Thoracic aorta (tissue), 2 donors: ENCODE results near the gene ATP8B3. TPM values are rescaled to one million over a fixed set of nuclear protein-coding genes. Genes with fewer than 3 reads are reported as not detected.

ENCODE experiments used
- ATAC-seq: fragments of 150-250 bp; one replicate; pipeline ENCODE4 v1.8.0; 2017; ENCODE audit warnings: low read depth; ENCODE audit not compliant: insufficient number of reproducible peaks, low FRiP score
- DNase-seq: peaks from one replicate; pipeline ENCODE4 v3.0.0-alpha.2; 2020; ENCODE audit warnings: low spot score
- H3K27ac ChIP-seq, 2 donors: fragments of 200-600 bp; sonication (generic); 1 replicate in 1 of 2; 2 replicates in 1 of 2; pipeline ENCODE4 v1.5.1; 2016; ENCODE audit warnings: mild to moderate bottlenecking in 2 of 2, moderate library complexity in 2 of 2
- H3K27me3 ChIP-seq: fragments of 200-600 bp; sonication (generic); replicated peaks from 2 replicates; pipeline ENCODE4 v1.6.0; 2016; ENCODE audit warnings: mild to moderate bottlenecking; ENCODE audit not compliant: insufficient read depth
- H3K36me3 ChIP-seq: fragments of 200-600 bp; sonication (generic); one replicate; pipeline ENCODE4 v1.5.1; 2016
- H3K4me1 ChIP-seq, 2 donors: fragments of 200-600 bp; sonication (generic); 1 replicate in 1 of 2; 2 replicates in 1 of 2; pipeline versions ENCODE4 v1.5.1 to v1.6.0; 2016; ENCODE audit warnings: low read depth in 2 of 2, mild to moderate bottlenecking in 1 of 2; ENCODE audit not compliant: control insufficient read depth in 1 of 2
- H3K4me3 ChIP-seq: fragments of 200-600 bp; sonication (generic); 2 replicates; pipeline ENCODE4 v1.5.1; 2016; ENCODE audit warnings: mild to moderate bottlenecking
- H3K9me3 ChIP-seq: fragments of 200-600 bp; sonication (generic); 2 replicates; pipeline ENCODE4 v1.5.1; 2016
- total RNA-seq, 2 donors: library from RNA; depleted of rRNA; stranded (reverse); fragments of >200 nt; gene quantifications; one replicate each; pipeline versions ENCODE4 v1.1.0 to v1.2.3, GENCODE V29; 2016
- TF ChIP-seq, protein P1 (sequence below): fragments of 200-600 bp; sonication (generic); IDR thresholded peaks from one replicate; pipeline ENCODE4 v1.5.1; 2019; ENCODE audit warnings: antibody characterized with exemption

The ATP8B3 gene
- total RNA-seq, 2 donors from 2014 or later, result 0.21 to 1.4 TPM

DNA sequence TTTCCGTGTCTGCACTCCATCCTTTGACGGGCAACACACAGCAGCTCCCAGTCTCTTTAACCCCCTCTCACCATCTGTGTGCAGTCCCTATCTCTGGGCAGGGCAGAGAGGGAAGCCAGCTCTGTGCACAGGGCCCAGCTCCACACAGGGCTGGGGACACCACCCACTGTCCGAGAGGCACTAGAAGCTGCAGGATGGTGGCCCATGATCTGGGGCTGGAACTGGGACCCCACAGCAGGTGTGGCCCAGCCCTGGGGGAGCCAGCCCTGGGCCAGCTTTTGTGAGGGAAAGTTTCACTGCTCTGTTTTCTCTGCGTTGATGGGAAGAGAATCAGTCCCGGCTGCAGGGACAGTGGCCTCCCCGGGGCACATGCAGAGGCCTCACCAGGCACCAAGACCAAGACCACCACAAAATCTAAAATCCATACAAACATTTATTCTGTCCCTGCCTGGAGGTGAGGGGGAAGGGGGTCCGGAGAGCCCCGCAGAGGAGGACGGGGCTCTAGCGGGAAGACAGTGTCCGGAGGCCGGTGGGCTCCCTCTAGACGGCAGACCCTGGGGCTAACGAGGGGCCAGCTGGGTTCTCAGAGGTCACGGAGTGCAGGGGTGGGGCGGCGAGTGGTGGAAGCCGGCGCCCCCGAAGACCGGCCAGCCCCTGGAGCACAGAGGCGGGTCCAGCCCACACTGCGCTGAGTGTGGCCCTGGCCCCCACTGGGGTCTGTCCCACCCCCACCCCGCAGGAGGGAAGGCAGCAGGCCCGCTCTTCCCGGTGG, 2.9 kb upstream of the ATP8B3 start:
- ATAC-seq (no peak), DNase-seq (no peak)
- H3K9me3 ChIP-seq, result no peaks in the 10 kb centered on the region
- TF ChIP-seq, protein P1, sequence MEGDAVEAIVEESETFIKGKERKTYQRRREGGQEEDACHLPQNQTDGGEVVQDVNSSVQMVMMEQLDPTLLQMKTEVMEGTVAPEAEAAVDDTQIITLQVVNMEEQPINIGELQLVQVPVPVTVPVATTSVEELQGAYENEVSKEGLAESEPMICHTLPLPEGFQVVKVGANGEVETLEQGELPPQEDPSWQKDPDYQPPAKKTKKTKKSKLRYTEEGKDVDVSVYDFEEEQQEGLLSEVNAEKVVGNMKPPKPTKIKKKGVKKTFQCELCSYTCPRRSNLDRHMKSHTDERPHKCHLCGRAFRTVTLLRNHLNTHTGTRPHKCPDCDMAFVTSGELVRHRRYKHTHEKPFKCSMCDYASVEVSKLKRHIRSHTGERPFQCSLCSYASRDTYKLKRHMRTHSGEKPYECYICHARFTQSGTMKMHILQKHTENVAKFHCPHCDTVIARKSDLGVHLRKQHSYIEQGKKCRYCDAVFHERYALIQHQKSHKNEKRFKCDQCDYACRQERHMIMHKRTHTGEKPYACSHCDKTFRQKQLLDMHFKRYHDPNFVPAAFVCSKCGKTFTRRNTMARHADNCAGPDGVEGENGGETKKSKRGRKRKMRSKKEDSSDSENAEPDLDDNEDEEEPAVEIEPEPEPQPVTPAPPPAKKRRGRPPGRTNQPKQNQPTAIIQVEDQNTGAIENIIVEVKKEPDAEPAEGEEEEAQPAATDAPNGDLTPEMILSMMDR, result no peak
- no peaks in the 10 kb centered on the region for H3K27me3 ChIP-seq
- no peak overlapping the region for H3K4me3 ChIP-seq
- peaks cover 4 to 17% of the 10 kb centered on the region in 2 donors for H3K4me1 ChIP-seq
- H3K27ac ChIP-seq, result no peak overlapping the region
- H3K36me3 ChIP-seq, result peaks cover 40% of the 10 kb centered on the region

DNA sequence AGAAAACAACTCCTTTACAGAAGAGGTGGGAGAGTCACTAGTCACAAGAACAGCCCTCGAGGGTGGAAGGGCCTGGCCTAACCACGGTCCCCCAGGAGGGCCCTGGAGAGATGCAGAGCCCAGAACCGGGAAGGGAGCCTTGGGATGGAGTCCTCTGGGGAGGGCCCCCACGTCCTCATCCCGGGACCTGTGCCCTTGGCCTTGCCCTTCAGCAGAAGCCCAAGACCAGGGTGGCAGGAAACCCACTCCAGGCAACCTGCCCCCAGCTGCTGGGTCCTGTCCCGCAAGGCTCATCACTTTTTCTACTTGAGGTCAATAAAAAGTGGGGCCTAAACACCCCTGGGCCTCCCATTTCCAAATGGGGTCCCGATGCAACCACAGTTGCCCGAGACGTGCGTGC, 2.3 kb upstream of the ATP8B3 start:
- Histone ChIP-seq H3K9me3 (no peaks in the 10 kb centered on the region), H3K27me3 (no peaks in the 10 kb centered on the region), H3K36me3 (peaks cover 34% of the 10 kb centered on the region), H3K4me1 (peaks cover 4 to 17% of the 10 kb centered on the region in 2 donors), H3K4me3 (no peak overlapping the region), H3K27ac (no peak overlapping the region)
- no peak for DNase-seq
- ATAC-seq, result no peak
- TF ChIP-seq, protein P1, result no peak

DNA sequence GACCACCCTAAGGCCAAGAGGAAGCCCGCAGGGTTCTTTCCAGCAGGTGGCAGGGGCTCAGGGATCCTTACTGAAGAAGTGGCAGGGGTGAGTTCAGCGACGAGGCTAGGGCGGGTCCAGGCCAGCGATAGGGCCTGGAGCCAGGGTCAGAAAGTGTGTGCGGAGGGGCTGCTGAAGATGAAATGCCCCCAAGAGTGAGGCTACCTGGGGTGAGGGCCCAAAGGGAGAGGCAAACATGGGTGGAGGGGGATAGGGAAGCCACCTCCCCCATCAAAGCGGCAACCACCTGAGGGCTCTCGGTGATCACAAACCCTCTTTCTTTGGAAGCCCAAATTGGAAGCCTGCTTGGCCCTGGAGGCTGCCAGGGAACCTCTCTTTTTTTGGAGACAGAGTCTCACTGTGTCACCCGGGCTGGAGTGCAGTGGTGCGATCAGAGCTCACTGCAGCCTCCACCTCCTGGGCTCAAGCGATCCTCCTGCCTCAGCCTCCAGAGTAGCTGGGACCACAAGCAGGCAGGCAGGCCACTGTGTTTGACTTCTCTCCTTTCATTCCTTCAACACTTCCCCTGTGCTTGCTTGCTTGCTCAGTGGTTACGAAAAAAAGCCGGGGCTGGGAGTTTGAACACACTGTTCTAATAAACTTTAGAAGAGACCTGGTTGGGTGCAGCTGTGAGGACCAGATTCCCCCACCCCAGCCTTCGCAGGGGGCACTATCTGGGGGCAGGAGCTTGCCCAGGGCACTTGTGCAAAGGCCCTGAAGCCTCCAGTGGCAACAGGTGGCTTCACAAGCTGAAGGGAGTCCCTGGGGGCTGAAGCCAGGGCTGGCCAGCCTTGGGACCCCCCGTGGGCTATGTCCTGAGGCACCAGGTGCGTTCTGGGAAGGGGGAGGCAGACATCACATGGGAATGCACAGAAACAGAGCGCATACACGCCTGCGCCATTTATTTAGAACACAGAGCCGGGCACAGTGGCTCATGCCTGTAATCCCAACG, 1.4 kb upstream of the ATP8B3 start:
- Histone ChIP-seq H3K27ac (no peak overlapping the region), H3K4me1 (peaks cover 4 to 17% of the 10 kb centered on the region in 2 donors), H3K36me3 (peaks cover 26% of the 10 kb centered on the region), H3K27me3 (no peaks in the 10 kb centered on the region), H3K4me3 (peak overlapping the region; percentile 74), H3K9me3 (no peaks in the 10 kb centered on the region)
- DNase-seq (no peak), ATAC-seq (no peak)
- TF ChIP-seq, protein P1, result no peak

DNA sequence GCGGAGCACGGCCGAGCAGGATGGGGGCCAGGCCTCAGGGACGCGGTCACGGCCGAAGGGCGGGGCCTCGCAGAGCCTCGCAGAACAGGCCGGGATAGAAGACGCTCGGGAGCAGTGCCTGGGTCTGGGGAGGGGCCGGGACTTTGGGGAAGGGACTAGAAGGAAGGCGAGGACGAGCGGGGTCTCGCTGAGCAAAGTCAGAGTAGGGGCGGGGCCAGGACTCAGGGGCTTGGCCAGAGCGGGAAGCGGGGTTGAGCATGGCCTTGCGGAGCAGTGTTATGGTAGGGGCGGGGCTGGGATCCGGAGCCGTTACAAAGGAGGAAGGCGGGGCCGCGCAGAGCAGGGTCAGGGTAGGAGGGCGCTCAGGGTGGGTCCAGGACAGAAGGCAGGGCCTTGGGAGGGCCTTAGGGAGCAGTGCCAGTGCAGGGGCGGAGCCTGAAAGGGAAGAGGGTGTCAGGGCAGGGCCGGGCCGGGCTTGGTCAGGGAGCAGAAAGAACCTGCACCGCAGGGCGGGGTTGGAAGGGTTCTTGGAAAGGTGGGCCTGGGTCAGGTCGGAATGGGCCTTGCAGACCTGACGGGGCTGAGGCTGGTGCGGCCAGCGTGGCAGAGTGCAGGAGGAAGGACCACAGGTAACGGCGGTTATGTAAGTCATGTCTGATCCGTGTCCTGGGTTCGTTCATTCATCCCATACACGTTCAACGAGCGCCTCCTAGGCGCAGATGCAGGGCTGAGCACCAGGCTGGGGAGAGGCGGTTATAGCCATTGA, 533 bp upstream of the ATP8B3 start:
- peak; percentile 80 for DNase-seq
- Histone ChIP-seq H3K9me3 (no peaks in the 10 kb centered on the region), H3K27ac (peak overlapping the region in 1 of 2 donors; percentile 41), H3K4me1 (peaks cover 4 to 17% of the 10 kb centered on the region in 2 donors), H3K27me3 (no peaks in the 10 kb centered on the region), H3K4me3 (peak overlapping the region; percentile 74), H3K36me3 (peaks cover 18% of the 10 kb centered on the region)
- ATAC-seq, result peak; percentile 59
- TF ChIP-seq, protein P1, result peak; percentile 44
